Ectodermal cell (in vitro differentiated cells): ENCODE results near the gene CCDC136. TPM values are rescaled to one million over a fixed set of nuclear protein-coding genes. Genes with fewer than 3 reads are reported as not detected.
A peak's percentile ranks its signal among the peaks of the same experiment; 100 is the strongest.

ENCODE experiments used
- H3K27ac ChIP-seq: 2 replicates; pipeline ENCODE4 v1.7.0; 2013; ENCODE audit warnings: mild to moderate bottlenecking, low read depth, low read length; ENCODE audit not compliant: insufficient read depth, poor library complexity, severe bottlenecking
- H3K27me3 ChIP-seq: 2 replicates; pipeline ENCODE4 v1.7.0; 2013; ENCODE audit warnings: mild to moderate bottlenecking, low read length; ENCODE audit not compliant: insufficient read depth, control insufficient read depth, poor library complexity, severe bottlenecking
- H3K36me3 ChIP-seq: one replicate; pipeline ENCODE4 v1.7.0; 2013; ENCODE audit warnings: low read length; ENCODE audit not compliant: control insufficient read depth, insufficient read depth
- H3K4me1 ChIP-seq: one replicate; pipeline ENCODE4 v1.7.0; 2013; ENCODE audit warnings: low read length; ENCODE audit not compliant: control insufficient read depth, insufficient read depth
- H3K4me3 ChIP-seq: 2 replicates; pipeline ENCODE4 v1.7.0; 2013; ENCODE audit warnings: low read depth, low read length, control low read depth; ENCODE audit not compliant: insufficient read depth
- H3K9me3 ChIP-seq: 2 replicates; pipeline ENCODE4 v1.7.0; 2013; ENCODE audit warnings: mild to moderate bottlenecking, low read length, moderate library complexity; ENCODE audit not compliant: control insufficient read depth
- WGBS, 2 experiments: methylation state at CpG; one replicate each; pipeline ENCODE4 v1.1.7; 2013; ENCODE audit warnings: missing lambda C conversion rate in 2 of 2; 5-methylcytosine and 5-hydroxymethylcytosine counted together
- polyA plus RNA-seq, 4 experiments: library from polyadenylated mRNA; stranded (reverse); fragments of 50-300 nt; gene quantifications; one replicate each; pipeline ENCODE4 v1.2.3, GENCODE V29; 2013

The CCDC136 gene
- 109 TPM for polyA plus RNA-seq (2013, experiment 1 of 4)
- 139 TPM for polyA plus RNA-seq (2013, experiment 2 of 4)
- polyA plus RNA-seq (2013, experiment 3 of 4): 78.3 TPM
- 95.7 TPM for polyA plus RNA-seq (2013, experiment 4 of 4)

- H3K27ac ChIP-seq: no peak within 1 kb of the TSS
- H3K4me3 ChIP-seq: peak within 1 kb of the TSS; percentile 89
- peaks cover 24% of the 10 kb centered on the region for H3K4me1 ChIP-seq
- WGBS, 2 experiments: 0% methylated on average over 80 of the region's 80 CpGs
- no peaks in the 10 kb centered on the region for H3K9me3 ChIP-seq
- peaks cover 11% of the 10 kb centered on the region for H3K27me3 ChIP-seq
- no peaks in the 10 kb centered on the region for H3K36me3 ChIP-seq
These were observed at the start of gene CCDC136 for GRCh38 chr7:128791121-128791971. Gene CCDC136 (plus strand): TSS chr7:128791968. CDS start chr7:128792412, 444 bp downstream.

- H3K36me3 ChIP-seq: no peaks in the 10 kb centered on the region
- H3K9me3 ChIP-seq: no peaks in the 10 kb centered on the region
- H3K4me3 ChIP-seq: no peak overlapping the region
- peaks cover 5% of the 10 kb centered on the region for H3K4me1 ChIP-seq
- H3K27ac ChIP-seq: no peak overlapping the region
- WGBS, 2 experiments: 94% methylated on average over 4 of the region's 4 CpGs
- H3K27me3 ChIP-seq: no peaks in the 10 kb centered on the region
These were observed 49.6 kb upstream of the CCDC136 start for GRCh38 chr7:128742206-128742605.

GRCh38 chr7:128743112-128743772, 48.5 kb upstream of the CCDC136 start:
- no peak overlapping the region for H3K27ac ChIP-seq
- no peaks in the 10 kb centered on the region for H3K9me3 ChIP-seq
- WGBS, 2 experiments: 94 to 97% methylated on average over 7 of the region's 7 CpGs
- no peak overlapping the region for H3K4me3 ChIP-seq
- H3K27me3 ChIP-seq: no peaks in the 10 kb centered on the region
- H3K36me3 ChIP-seq: peaks cover 7% of the 10 kb centered on the region
- peaks cover 5% of the 10 kb centered on the region for H3K4me1 ChIP-seq

GRCh38 chr7:128744366-128744905, 47.3 kb upstream of the CCDC136 start:
- Histone ChIP-seq H3K9me3 (no peaks in the 10 kb centered on the region), H3K36me3 (peaks cover 17% of the 10 kb centered on the region), H3K27ac (no peak overlapping the region), H3K27me3 (no peaks in the 10 kb centered on the region), H3K4me3 (no peak overlapping the region), H3K4me1 (peaks cover 5% of the 10 kb centered on the region)
- 85 to 91% methylated on average over 2 of the region's 2 CpGs for WGBS, 2 experiments

- Histone ChIP-seq H3K9me3 (no peaks in the 10 kb centered on the region), H3K27ac (no peak overlapping the region), H3K36me3 (peaks cover 28% of the 10 kb centered on the region), H3K4me3 (no peak overlapping the region), H3K4me1 (no peaks in the 10 kb centered on the region), H3K27me3 (no peaks in the 10 kb centered on the region)
- WGBS, 2 experiments: 86 to 95% methylated on average over 1 of the region's 1 CpG
These were observed 46.1 kb upstream of the CCDC136 start for GRCh38 chr7:128745706-128746105.

- Histone ChIP-seq H3K27me3 (no peaks in the 10 kb centered on the region), H3K9me3 (no peaks in the 10 kb centered on the region), H3K36me3 (peaks cover 37% of the 10 kb centered on the region), H3K4me3 (no peak overlapping the region), H3K27ac (no peak overlapping the region), H3K4me1 (no peaks in the 10 kb centered on the region)
- 95 to 97% methylated on average over 6 of the region's 6 CpGs for WGBS, 2 experiments
These were observed 44.3 kb upstream of the CCDC136 start for GRCh38 chr7:128747327-128748079.

GRCh38 chr7:128752251-128752650, 39.5 kb upstream of the CCDC136 start:
- H3K4me3 ChIP-seq: no peak overlapping the region
- H3K9me3 ChIP-seq: no peaks in the 10 kb centered on the region
- WGBS, 2 experiments: 88 to 100% methylated on average over 1 of the region's 1 CpG
- H3K36me3 ChIP-seq: peaks cover 42% of the 10 kb centered on the region
- H3K4me1 ChIP-seq: no peaks in the 10 kb centered on the region
- H3K27ac ChIP-seq: no peak overlapping the region
- H3K27me3 ChIP-seq: no peaks in the 10 kb centered on the region

GRCh38 chr7:128755075-128755818, 36.5 kb upstream of the CCDC136 start:
- H3K27me3 ChIP-seq: no peaks in the 10 kb centered on the region
- no peaks in the 10 kb centered on the region for H3K4me1 ChIP-seq
- no peak overlapping the region for H3K27ac ChIP-seq
- H3K4me3 ChIP-seq: no peak overlapping the region
- peaks cover 39% of the 10 kb centered on the region for H3K36me3 ChIP-seq
- WGBS, 2 experiments: 91 to 97% methylated on average over 2 of the region's 2 CpGs
- no peaks in the 10 kb centered on the region for H3K9me3 ChIP-seq

- peaks cover 36% of the 10 kb centered on the region for H3K36me3 ChIP-seq
- no peaks in the 10 kb centered on the region for H3K9me3 ChIP-seq
- no peaks in the 10 kb centered on the region for H3K4me1 ChIP-seq
- no peak overlapping the region for H3K27ac ChIP-seq
- H3K27me3 ChIP-seq: no peaks in the 10 kb centered on the region
- no peak overlapping the region for H3K4me3 ChIP-seq
- 96 to 97% methylated on average over 5 of the region's 5 CpGs for WGBS, 2 experiments
These were observed 35.8 kb upstream of the CCDC136 start for GRCh38 chr7:128755819-128756476.
